Endothelial cell of umbilical vein (primary cell): ENCODE results near the gene RPL39L. TPM values are rescaled to one million over a fixed set of nuclear protein-coding genes. Genes with fewer than 3 reads are reported as not detected.

Source experiments
- BruUV-seq: library from RNA; stranded (reverse); fragments of 400-500 nt; replicated peaks from 2 replicates; lab custom pipeline; 2021; lab: Mats Ljungman, UMichigan
- CTCF ChIA-PET: fragments of 300-600, 350-600 bp; sonication (Branson Sonifier 250); formaldehyde crosslinking; loops from one replicate; lab custom pipeline; 2021; ENCODE audit warnings: antibody characterized with exemption, inconsistent platforms; lab: Charles Lee
- POLR2A ChIA-PET: fragments of 300-600, 350-600 bp; sonication (Branson Sonifier 250); formaldehyde crosslinking; loops from one replicate; lab custom pipeline; 2021; ENCODE audit warnings: antibody characterized with exemption, inconsistent platforms; lab: Charles Lee
- DNase-seq: peaks from one replicate; pipeline ENCODE4 v3.0.0-alpha.2; 2011; ENCODE audit warnings: low read depth, low spot score
- FAIRE-seq: peaks from 2 replicates; lab custom pipeline; 2011; peaks lifted over from hg19 to GRCh38; lab: Jason Lieb, UNC
- H2AFZ ChIP-seq: 2 replicates; pipeline ENCODE4 v1.6.0; 2012; ENCODE audit warnings: low read depth, low read length, control low read depth, inconsistent platforms
- H3K27ac ChIP-seq: 2 replicates; pipeline ENCODE4 v1.5.1; 2011; ENCODE audit warnings: low read depth, mild to moderate bottlenecking, control low read depth, low read length, moderate library complexity; ENCODE audit not compliant: insufficient read depth
- H3K27me3 ChIP-seq, 2 experiments: 2 replicates each; pipeline versions ENCODE4 v1.6.0 to v1.6.1; 2011; ENCODE audit warnings: low read length in 2 of 2, mixed read lengths in 1 of 2; ENCODE audit not compliant: control insufficient read depth in 2 of 2, insufficient read depth in 2 of 2
- H3K36me3 ChIP-seq, 2 experiments: 2 replicates in 1 of 2; 3 replicates in 1 of 2; pipeline ENCODE4 v1.5.1; 2011; ENCODE audit warnings: low read length in 2 of 2, mild to moderate bottlenecking in 1 of 2, moderate library complexity in 1 of 2; ENCODE audit not compliant: control insufficient read depth in 2 of 2, insufficient read depth in 2 of 2; ENCODE audit errors: extremely low read depth in 1 of 2
- H3K4me1 ChIP-seq: 3 replicates; pipeline ENCODE4 v1.5.1; 2011; ENCODE audit warnings: mild to moderate bottlenecking, low read length; ENCODE audit not compliant: control insufficient read depth, insufficient read depth; ENCODE audit errors: extremely low read depth
- H3K4me2 ChIP-seq: 2 replicates; pipeline ENCODE4 v1.6.1; 2011; ENCODE audit warnings: low read length, control low read depth, mixed read lengths; ENCODE audit not compliant: insufficient read depth
- H3K4me3 ChIP-seq, 3 experiments: fragments of 200-600 bp in 1 of 3; sonication (generic), shearing (Covaris generic) in 1 of 3; replicated peaks in 1 of 3; 2 replicates each; pipeline ENCODE4 v1.5.1; 2011 to 2016; ENCODE audit warnings: control low read depth in 3 of 3, low read length in 3 of 3, mild to moderate bottlenecking in 2 of 3, inconsistent platforms in 1 of 3, low read depth in 1 of 3, moderate library complexity in 1 of 3; ENCODE audit not compliant: insufficient read depth in 1 of 3
- H3K79me2 ChIP-seq: 2 replicates; pipeline ENCODE4 v1.6.0; 2012; ENCODE audit warnings: low read length, inconsistent platforms; ENCODE audit not compliant: control insufficient read depth, insufficient read depth
- H3K9ac ChIP-seq: replicated peaks from 2 replicates; pipeline ENCODE3; 2011; ENCODE audit warnings: low read length, control low read depth; ENCODE audit not compliant: insufficient read depth; ENCODE audit errors: extremely low read depth
- H3K9me1 ChIP-seq: replicated peaks from 3 replicates; pipeline ENCODE4 v1.6.0; 2011; ENCODE audit warnings: mild to moderate bottlenecking, low read length; ENCODE audit not compliant: control insufficient read depth, insufficient read depth; ENCODE audit errors: extremely low read depth
- H3K9me3 ChIP-seq: replicated peaks from 2 replicates; pipeline ENCODE4 v1.5.1; 2012; ENCODE audit warnings: low read length, inconsistent platforms; ENCODE audit not compliant: control insufficient read depth, insufficient read depth
- H4K20me1 ChIP-seq: replicated peaks from 2 replicates; pipeline ENCODE3; 2011; ENCODE audit warnings: mild to moderate bottlenecking, low read length; ENCODE audit not compliant: control insufficient read depth, insufficient read depth; ENCODE audit errors: extremely low read depth
- EZH2 ChIP-seq: IDR thresholded peaks from 2 replicates; pipeline ENCODE4 v1.6.1; 2012; ENCODE audit warnings: borderline replicate concordance, low read depth, mild to moderate bottlenecking, moderate library complexity, low read length, inconsistent platforms; ENCODE audit not compliant: severe bottlenecking
- FOS ChIP-seq: IDR thresholded peaks from 2 replicates; pipeline ENCODE4 v1.6.1; 2011; ENCODE audit warnings: mild to moderate bottlenecking, low read length, moderate library complexity, borderline replicate concordance; ENCODE audit not compliant: insufficient read depth
- GATA2 ChIP-seq: IDR thresholded peaks from 2 replicates; pipeline ENCODE4 v1.7.0; 2011; ENCODE audit warnings: low read depth, mild to moderate bottlenecking, moderate library complexity, mixed read lengths, low read length; ENCODE audit not compliant: insufficient read length, insufficient read depth
- JUN ChIP-seq: IDR thresholded peaks from 2 replicates; pipeline ENCODE4 v1.6.1; 2011; ENCODE audit warnings: borderline replicate concordance, low read depth; ENCODE audit not compliant: insufficient read length, insufficient read depth
- MYC ChIP-seq: IDR thresholded peaks from one replicate; pipeline ENCODE4 v1.6.1; 2011; ENCODE audit warnings: mild to moderate bottlenecking, low read depth, low read length
- POLR2A ChIP-seq: IDR thresholded peaks from 2 replicates; pipeline ENCODE4 v1.6.1; 2012; ENCODE audit warnings: low read depth, mild to moderate bottlenecking, control low read depth, low read length
- POLR2AphosphoS5 ChIP-seq: IDR thresholded peaks from 2 replicates; pipeline ENCODE4 v1.6.1; 2012; ENCODE audit warnings: low read depth, mild to moderate bottlenecking, control low read depth, low read length, moderate library complexity; ENCODE audit not compliant: insufficient read depth
- dilution Hi-C: fragments of 300-500 bp; cut with MboI; formaldehyde crosslinking; loops from one replicate; pipeline ENCODE4 v1.15.0; 2019; ENCODE audit warnings: low sequenced_read_pairs; ENCODE audit not compliant: extremely low pct_ligation_motif_present
- intact Hi-C: fragments of 100-400 bp; cut with micrococcal nuclease; formaldehyde crosslinking; loops from one replicate; pipeline ENCODE4 v1.10.0; 2022
- polyA plus RNA-seq, 4 experiments: library from polyadenylated mRNA; depleted of rRNA in 3 of 4; stranded (reverse) in 3 of 4; unstranded in 1 of 4; fragments of >200 nt; gene quantifications; 2 replicates each; pipeline versions ENCODE4 v1.2.1 to v1.2.3, GENCODE V29; 2011 to 2012; ENCODE audit warnings: missing spikeins in 1 of 4
- total RNA-seq: library from RNA; stranded (reverse); gene quantifications from 2 replicates; pipeline ENCODE4 v1.2.3, GENCODE V29; 2021
- TF ChIP-seq, protein P1 (sequence below): IDR thresholded peaks from 2 replicates; pipeline ENCODE4 v1.6.1; 2011; ENCODE audit not compliant: insufficient read depth, insufficient read length
- TF ChIP-seq, protein P2 (sequence below), 2 donors: IDR thresholded peaks; 1 replicate in 1 of 2; 2 replicates in 1 of 2; pipeline ENCODE4 v1.5.1; 2011; ENCODE audit warnings: low read length in 2 of 2, mild to moderate bottlenecking in 2 of 2, moderate library complexity in 2 of 2, control low read depth in 1 of 2, inconsistent platforms in 1 of 2, low read depth in 1 of 2; ENCODE audit not compliant: insufficient read depth in 1 of 2; ENCODE audit errors: extremely low read depth in 1 of 2

The RPL39L gene
- total and polyA plus RNA-seq, 2 donors (not counting 3 experiments of a cell fraction or from before 2014, with no cell fraction given), result 14.3 to 22.3 TPM

- dilution Hi-C loops, result no loop called here
Measured at GRCh38 chr3:187183903-187184302, 44.6 kb upstream of the RPL39L start.

DNA sequence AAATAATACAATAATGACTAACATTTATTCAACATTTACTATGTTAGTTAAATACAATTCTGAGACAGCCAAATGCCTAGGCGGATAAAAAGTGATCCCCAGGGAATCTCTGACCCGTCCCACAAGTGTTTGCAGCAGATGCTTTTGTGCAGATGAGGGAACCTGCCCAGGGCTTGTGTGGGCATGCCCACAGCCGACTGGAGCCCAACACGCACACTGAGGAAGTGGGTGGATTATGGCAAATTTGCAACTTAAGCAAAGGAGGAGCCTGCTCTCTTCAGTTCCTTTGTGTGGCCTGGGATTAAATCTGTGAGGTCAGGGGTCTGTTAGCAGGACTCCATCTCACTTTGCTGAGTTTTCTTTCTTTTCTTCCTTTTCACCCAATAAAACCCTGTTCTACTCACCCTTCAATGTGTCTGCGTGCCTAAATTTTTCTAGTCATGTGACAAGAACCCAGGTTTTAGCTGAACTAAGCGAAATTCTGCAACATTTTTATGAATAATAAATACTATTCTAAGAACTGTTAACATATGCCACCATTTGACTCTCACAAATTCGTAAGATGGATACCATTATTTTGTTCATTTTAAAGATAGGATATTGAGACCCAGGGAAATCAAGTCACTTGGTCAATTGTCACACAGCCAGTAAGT is 44.0 kb upstream of the RPL39L start:
- no peak overlapping the region for H3K4me2 ChIP-seq
- no peaks in the 10 kb centered on the region for H3K79me2 ChIP-seq
- no peaks in the 10 kb centered on the region for H3K9me3 ChIP-seq
- BruUV-seq, result no TSS peak
- no peak overlapping the region for H3K27ac ChIP-seq
- H2AFZ ChIP-seq, result no peak overlapping the region
- no peak overlapping the region for H3K4me3 ChIP-seq
- TF ChIP-seq POLR2AphosphoS5 (no peak), FOS (no peak), JUN (no peak), MYC (no peak), POLR2A (no peak), EZH2 (no peak), GATA2 (no peak)
- TF ChIP-seq, protein P1, sequence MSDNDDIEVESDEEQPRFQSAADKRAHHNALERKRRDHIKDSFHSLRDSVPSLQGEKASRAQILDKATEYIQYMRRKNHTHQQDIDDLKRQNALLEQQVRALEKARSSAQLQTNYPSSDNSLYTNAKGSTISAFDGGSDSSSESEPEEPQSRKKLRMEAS, result no peak
- TF ChIP-seq, protein P2, sequence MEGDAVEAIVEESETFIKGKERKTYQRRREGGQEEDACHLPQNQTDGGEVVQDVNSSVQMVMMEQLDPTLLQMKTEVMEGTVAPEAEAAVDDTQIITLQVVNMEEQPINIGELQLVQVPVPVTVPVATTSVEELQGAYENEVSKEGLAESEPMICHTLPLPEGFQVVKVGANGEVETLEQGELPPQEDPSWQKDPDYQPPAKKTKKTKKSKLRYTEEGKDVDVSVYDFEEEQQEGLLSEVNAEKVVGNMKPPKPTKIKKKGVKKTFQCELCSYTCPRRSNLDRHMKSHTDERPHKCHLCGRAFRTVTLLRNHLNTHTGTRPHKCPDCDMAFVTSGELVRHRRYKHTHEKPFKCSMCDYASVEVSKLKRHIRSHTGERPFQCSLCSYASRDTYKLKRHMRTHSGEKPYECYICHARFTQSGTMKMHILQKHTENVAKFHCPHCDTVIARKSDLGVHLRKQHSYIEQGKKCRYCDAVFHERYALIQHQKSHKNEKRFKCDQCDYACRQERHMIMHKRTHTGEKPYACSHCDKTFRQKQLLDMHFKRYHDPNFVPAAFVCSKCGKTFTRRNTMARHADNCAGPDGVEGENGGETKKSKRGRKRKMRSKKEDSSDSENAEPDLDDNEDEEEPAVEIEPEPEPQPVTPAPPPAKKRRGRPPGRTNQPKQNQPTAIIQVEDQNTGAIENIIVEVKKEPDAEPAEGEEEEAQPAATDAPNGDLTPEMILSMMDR (IDR thresholded peaks at IDR 0.05; ENCODE audit: extremely low read depth in 1 of 2, insufficient read depth in 1 of 2, low read depth in 1 of 2, low read length in 2 of 2), result no peak
- H3K27me3 ChIP-seq, result peaks cover 0 to 3% of the 10 kb centered on the region in 2 experiments
- H4K20me1 ChIP-seq, result no peaks in the 10 kb centered on the region
- H3K9me1 ChIP-seq, result no peaks in the 10 kb centered on the region
- FAIRE-seq, result no peak
- H3K36me3 ChIP-seq, result no peaks in the 10 kb centered on the region
- POLR2A ChIA-PET, result no interaction called here
- no peaks in the 10 kb centered on the region for H3K4me1 ChIP-seq
- DNase-seq, result no peak
- H3K9ac ChIP-seq, result no peak overlapping the region
- dilution Hi-C loops, result no loop called here
- intact Hi-C loops, result no loop called here
- CTCF ChIA-PET, result interaction anchor here (2.3 kb wide), 1 partner anchor 18 kb away, joined by 9 read pairs; no protein-coding TSS in a partner anchor

More at GRCh38 chr3:187183903-187184302, 44.6 kb upstream of the RPL39L start:
- no peak overlapping the region for H3K4me2 ChIP-seq
- no peaks in the 10 kb centered on the region for H4K20me1 ChIP-seq
- H3K9me1 ChIP-seq, result no peaks in the 10 kb centered on the region
- intact Hi-C loops, result no loop called here
- no peak for DNase-seq
- CTCF ChIA-PET, result no interaction called here
- POLR2A ChIA-PET, result no interaction called here
- no TSS peak for BruUV-seq
- peaks cover 0 to 3% of the 10 kb centered on the region in 2 experiments for H3K27me3 ChIP-seq
- no peaks in the 10 kb centered on the region for H3K4me1 ChIP-seq
- H3K36me3 ChIP-seq, result no peaks in the 10 kb centered on the region
- H3K4me3 ChIP-seq, result no peak overlapping the region
- no peak overlapping the region for H3K9ac ChIP-seq
- no peaks in the 10 kb centered on the region for H3K9me3 ChIP-seq
- H3K79me2 ChIP-seq, result no peaks in the 10 kb centered on the region
- TF ChIP-seq MYC (no peak), POLR2A (no peak), EZH2 (no peak), FOS (no peak), GATA2 (no peak)
- TF ChIP-seq, protein P1, result no peak
- no peak overlapping the region for H2AFZ ChIP-seq
- no peak overlapping the region for H3K27ac ChIP-seq
- no peak for FAIRE-seq
